Left lung (tissue), 14 donors: ENCODE data around the gene LTF. TPM values are rescaled to one million over a fixed set of nuclear protein-coding genes. Genes with fewer than 3 reads are reported as not detected.
A peak's percentile ranks its signal among the peaks of the same experiment; 100 is the strongest.

ENCODE experiments used
- ATAC-seq: fragments of 200-7000 bp; cut with Tn5 transposase; one replicate; pipeline ENCODE4 v1.9.1; 2020; ENCODE audit warnings: moderate library complexity
- DNase-seq, 4 donors: peaks; one replicate each; pipeline ENCODE4 v3.0.0-alpha.2; 2013 to 2020
- H3K27ac ChIP-seq, 2 donors: fragments of 200-600 bp; sonication (generic) in 1 of 2; one replicate each; pipeline versions ENCODE4 v1.5.0 to v1.8.0; 2020 to 2021
- H3K27me3 ChIP-seq, 2 donors: fragments of 200-600 bp; sonication (generic) in 1 of 2; one replicate each; pipeline versions ENCODE4 v1.5.0 to v1.8.0; 2020 to 2021
- H3K36me3 ChIP-seq, 2 donors: fragments of 200-600 bp; sonication (generic) in 1 of 2; one replicate each; pipeline versions ENCODE4 v1.5.0 to v1.8.0; 2020 to 2021
- H3K4me1 ChIP-seq, 2 donors: fragments of 200-600 bp; one replicate each; pipeline ENCODE4 v1.8.0; 2021
- H3K4me3 ChIP-seq, 2 donors: fragments of 200-600 bp; sonication (generic) in 1 of 2; one replicate each; pipeline versions ENCODE4 v1.5.0 to v1.8.0; 2020 to 2021; ENCODE audit warnings: mild to moderate bottlenecking in 1 of 2
- H3K9me3 ChIP-seq, 2 donors: fragments of 200-600 bp; sonication (generic) in 1 of 2; one replicate each; pipeline versions ENCODE4 v1.5.0 to v1.8.0; 2020 to 2021
- intact Hi-C, 2 donors: fragments of 100-400 bp; cut with DNase I; formaldehyde crosslinking; loops; one replicate each; pipeline versions ENCODE4 v1.11.2 to v1.14.2; 2022
- long read RNA-seq, 12 donors: library from polyadenylated mRNA in 2 of 12; unstranded in 2 of 12; transcript quantifications; one replicate each; pipeline ENCODE4 v2.0.0 and lab custom pipeline, GENCODE V29; 2019 to 2026
- polyA plus RNA-seq, 6 donors: library from polyadenylated mRNA; unstranded; fragments of 120-200 nt; gene quantifications; one replicate each; pipeline ENCODE4 v1.2.1, GENCODE V29; 2013; ENCODE audit not compliant: insufficient read length in 6 of 6
- total RNA-seq, 2 donors: library from RNA; stranded (reverse); fragmentation: NEBNext Ultra II Directional; extraction: Animal tissue kit (Norgen Biotek cat#: 25700); gene quantifications; one replicate each; pipeline ENCODE4 v1.2.1, GENCODE V29; 2021
- TF ChIP-seq, protein P1 (sequence below), 2 donors: fragments of 200-600 bp; sonication (generic) in 1 of 2; IDR thresholded peaks; one replicate each; pipeline versions ENCODE4 v1.5.0 to v1.8.0; 2021; ENCODE audit warnings: antibody characterized with exemption in 2 of 2
- donor health status: DM: no; HTN: yes; CAD: no.
- donor health status: DM: no; HTN: no; CAD: no.

The LTF gene
- total RNA-seq (100 to 1,000 TPM in 1 of 2 donors, 1 to 10 TPM in 1; 2.3 to 113 TPM), polyA plus RNA-seq (1 to 10 TPM; 3.7 to 7.6 (median 5.5) TPM)
- long read RNA-seq, donor 1, partial matches to known transcripts, result 0 of 1 reads
- long read RNA-seq, donor 1, other reads (novel, unspliced or antisense), result 0 of 1 reads
- long read RNA-seq, donor 2, result 0 reads
- long read RNA-seq, donor 3, partial matches to known transcripts, result 0 of 2 reads
- long read RNA-seq, donor 3, other reads (novel, unspliced or antisense), result 0 of 2 reads
- long read RNA-seq, donor 4, partial matches to known transcripts, result 0 of 2 reads
- long read RNA-seq, donor 4, other reads (novel, unspliced or antisense), result 0 of 2 reads
- long read RNA-seq, donor 5, result 0 reads
- long read RNA-seq, donor 6, result 0 reads
- long read RNA-seq, donor 7, partial matches to known transcripts, result 0 of 1 reads
- long read RNA-seq, donor 7, other reads (novel, unspliced or antisense), result 0 of 1 reads
- long read RNA-seq, donor 8, partial matches to known transcripts, result 5 of 7 reads
- long read RNA-seq, donor 8, other reads (novel, unspliced or antisense), result 0 of 7 reads
- long read RNA-seq, donor 9, result 0 reads
- long read RNA-seq, donor 10, transcript LTF-201 (17 exons, 2,979 nt), result major isoform, 192 of 214 reads
- long read RNA-seq, donor 10, partial matches to known transcripts, result 9 of 214 reads
- long read RNA-seq, donor 10, other reads (novel, unspliced or antisense), result 13 of 214 reads
- long read RNA-seq, donor 11, result 0 reads
- long read RNA-seq, donor 12, result 0 reads

- H3K4me1 ChIP-seq, result peaks cover 0 to 52% of the 10 kb centered on the region in 2 donors
- DNase-seq (peak in 1 of 4 donors; percentile 83), ATAC-seq (no peak)
- peak within 1 kb of the TSS in 1 of 2 donors; percentile 81 for H3K27ac ChIP-seq
- H3K27me3 ChIP-seq, result peaks cover 12 to 25% of the 10 kb centered on the region in 2 donors
- intact Hi-C loops, result no loop called here
- TF ChIP-seq, protein P1, sequence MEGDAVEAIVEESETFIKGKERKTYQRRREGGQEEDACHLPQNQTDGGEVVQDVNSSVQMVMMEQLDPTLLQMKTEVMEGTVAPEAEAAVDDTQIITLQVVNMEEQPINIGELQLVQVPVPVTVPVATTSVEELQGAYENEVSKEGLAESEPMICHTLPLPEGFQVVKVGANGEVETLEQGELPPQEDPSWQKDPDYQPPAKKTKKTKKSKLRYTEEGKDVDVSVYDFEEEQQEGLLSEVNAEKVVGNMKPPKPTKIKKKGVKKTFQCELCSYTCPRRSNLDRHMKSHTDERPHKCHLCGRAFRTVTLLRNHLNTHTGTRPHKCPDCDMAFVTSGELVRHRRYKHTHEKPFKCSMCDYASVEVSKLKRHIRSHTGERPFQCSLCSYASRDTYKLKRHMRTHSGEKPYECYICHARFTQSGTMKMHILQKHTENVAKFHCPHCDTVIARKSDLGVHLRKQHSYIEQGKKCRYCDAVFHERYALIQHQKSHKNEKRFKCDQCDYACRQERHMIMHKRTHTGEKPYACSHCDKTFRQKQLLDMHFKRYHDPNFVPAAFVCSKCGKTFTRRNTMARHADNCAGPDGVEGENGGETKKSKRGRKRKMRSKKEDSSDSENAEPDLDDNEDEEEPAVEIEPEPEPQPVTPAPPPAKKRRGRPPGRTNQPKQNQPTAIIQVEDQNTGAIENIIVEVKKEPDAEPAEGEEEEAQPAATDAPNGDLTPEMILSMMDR (IDR thresholded peaks at IDR 0.05), result no peak
- H3K4me3 ChIP-seq, result peak within 1 kb of the TSS in 1 of 2 donors; percentile 16
- H3K9me3 ChIP-seq, result no peaks in the 10 kb centered on the region
- H3K36me3 ChIP-seq, result no peaks in the 10 kb centered on the region
These were observed at the start of gene LTF for GRCh38 chr3:46464326-46465195. Gene LTF, minus strand, starts transcription at chr3:46464905. Its CDS starts 38 bp downstream, at chr3:46464867.

DNA sequence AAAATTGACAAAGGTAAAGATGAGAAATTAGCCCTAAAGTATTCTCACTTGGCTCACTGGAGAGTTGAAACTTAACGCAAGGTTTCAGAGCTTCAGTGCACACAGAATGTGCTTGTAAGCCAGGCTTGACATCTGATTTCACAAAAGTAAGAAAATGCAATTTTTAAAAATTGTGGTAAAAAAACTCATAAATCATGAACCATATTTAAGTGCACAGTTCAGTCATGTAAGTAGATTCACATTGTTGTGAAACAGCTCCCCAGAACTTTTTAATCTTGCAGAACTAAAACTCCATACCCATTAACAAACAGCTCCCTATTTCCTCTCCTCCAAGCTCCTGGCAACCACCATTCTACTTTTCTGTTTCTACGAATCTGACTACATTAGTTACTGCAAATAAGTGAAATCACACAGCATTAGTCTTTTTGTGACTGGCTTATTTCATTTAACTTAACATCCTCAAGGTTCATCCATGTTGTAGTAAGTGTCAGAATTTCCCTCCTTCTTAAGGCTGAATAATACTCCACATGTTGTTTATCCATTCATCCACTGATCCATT, 47.6 kb upstream of the LTF start:
- Histone ChIP-seq H3K27me3 (no peaks in the 10 kb centered on the region), H3K27ac (no peak overlapping the region), H3K4me1 (no peaks in the 10 kb centered on the region), H3K9me3 (no peaks in the 10 kb centered on the region), H3K4me3 (no peak overlapping the region), H3K36me3 (no peaks in the 10 kb centered on the region)
- ATAC-seq (no peak), DNase-seq (no peak)
- intact Hi-C loops, result no loop called here
- TF ChIP-seq, protein P1 (IDR thresholded peaks at IDR 0.05), result no peak

- intact Hi-C loops, result no loop called here
- no peak overlapping the region for H3K27ac ChIP-seq
- ATAC-seq (no peak), DNase-seq (no peak)
- no peak overlapping the region for H3K4me3 ChIP-seq
- H3K36me3 ChIP-seq, result no peaks in the 10 kb centered on the region
- H3K4me1 ChIP-seq, result no peaks in the 10 kb centered on the region
- TF ChIP-seq, protein P1 (IDR thresholded peaks at IDR 0.05), result no peak
- H3K9me3 ChIP-seq, result no peaks in the 10 kb centered on the region
- no peaks in the 10 kb centered on the region for H3K27me3 ChIP-seq
These were observed 45.0 kb upstream of the LTF start for GRCh38 chr3:46509661-46510187.

- Histone ChIP-seq H3K4me1 (no peaks in the 10 kb centered on the region), H3K27ac (no peak overlapping the region), H3K9me3 (no peaks in the 10 kb centered on the region), H3K27me3 (no peaks in the 10 kb centered on the region), H3K4me3 (no peak overlapping the region), H3K36me3 (no peaks in the 10 kb centered on the region)
- TF ChIP-seq, protein P1 (IDR thresholded peaks at IDR 0.05), result no peak
- DNase-seq (no peak), ATAC-seq (no peak)
- intact Hi-C loops, result no loop called here
These were observed 44.3 kb upstream of the LTF start for GRCh38 chr3:46508850-46509591.
